HEK293 (cell line): ENCODE results near the gene B4GALT3.

ENCODE experiments used
- CTCF ChIA-PET: fragments of 350-600 bp; formaldehyde crosslinking; extraction: SDS; loops from one replicate; lab custom pipeline; 2021; ENCODE audit warnings: antibody characterized with exemption; lab: Yijun Ruan, JAX
- POLR2A ChIA-PET: fragments of 300-600 bp; formaldehyde crosslinking; extraction: SDS; loops from one replicate; lab custom pipeline; 2020; ENCODE audit warnings: antibody characterized with exemption, inconsistent platforms; lab: Yijun Ruan, JAX
- H3K27ac ChIP-seq: fragments of 200-500 bp; sonication (Bioruptor generic); 2 replicates; pipeline ENCODE4 v1.5.1; 2014; ENCODE audit warnings: low read depth, low read length, control low read depth, inconsistent platforms; ENCODE audit errors: extremely low read depth
- H3K36me3 ChIP-seq, 2 experiments: fragments of 200-500 bp in 1 of 2; sonication (Bioruptor generic) in 1 of 2; 1 replicate in 1 of 2; 2 replicates in 1 of 2; pipeline ENCODE4 v1.5.1; 2014 to 2017; ENCODE audit warnings: inconsistent platforms in 2 of 2, low read length in 2 of 2; ENCODE audit not compliant: control insufficient read depth in 2 of 2, insufficient read depth in 1 of 2
- H3K4me1 ChIP-seq: fragments of 200-500 bp; sonication (Bioruptor generic); 2 replicates; pipeline ENCODE4 v1.5.1; 2014; ENCODE audit warnings: mild to moderate bottlenecking, low read length, inconsistent platforms; ENCODE audit not compliant: control insufficient read depth, insufficient read depth
- H3K4me3 ChIP-seq: 2 replicates; pipeline ENCODE4 v1.5.1; 2011; ENCODE audit warnings: low read depth, mild to moderate bottlenecking, control low read depth, low read length, moderate library complexity
- H3K9me3 ChIP-seq: fragments of 200-500 bp; sonication (Bioruptor generic); 2 replicates; pipeline ENCODE4 v1.5.1; 2014; ENCODE audit warnings: low read depth, low read length, inconsistent platforms; ENCODE audit not compliant: control insufficient read depth, insufficient read depth
- AEBP2 ChIP-seq: fragments of 450-650 bp; formaldehyde crosslinking; IDR thresholded peaks from 2 replicates; pipeline ENCODE4 v1.5.1; 2016; ENCODE audit warnings: missing biosample characterization, missing genetic modification characterization, borderline replicate concordance
- KLF8 ChIP-seq: fragments of 450-650 bp; formaldehyde crosslinking; IDR thresholded peaks from 2 replicates; pipeline ENCODE4 v1.5.1; 2016; ENCODE audit warnings: missing biosample characterization, missing genetic modification characterization
- MYNN ChIP-seq: fragments of 450-650 bp; formaldehyde crosslinking; IDR thresholded peaks from 2 replicates; pipeline ENCODE4 v1.5.1; 2016; ENCODE audit warnings: missing biosample characterization, missing genetic modification characterization, borderline replicate concordance
- PRDM1 ChIP-seq: fragments of 450-650 bp; formaldehyde crosslinking; IDR thresholded peaks from 2 replicates; pipeline ENCODE4; 2016; ENCODE audit warnings: missing biosample characterization, missing genetic modification characterization
- SCRT1 ChIP-seq: fragments of 450-650 bp; formaldehyde crosslinking; IDR thresholded peaks from 2 replicates; pipeline ENCODE4 v1.5.1; 2016; ENCODE audit warnings: missing biosample characterization, missing genetic modification characterization, borderline replicate concordance
- SP2 ChIP-seq: fragments of 450-650 bp; formaldehyde crosslinking; IDR thresholded peaks from 2 replicates; pipeline ENCODE4 v1.5.1; 2016; ENCODE audit warnings: missing biosample characterization, missing genetic modification characterization
- ZBTB1 ChIP-seq: fragments of 450-650 bp; formaldehyde crosslinking; IDR thresholded peaks from 2 replicates; pipeline ENCODE4 v1.5.1; 2016; ENCODE audit warnings: missing biosample characterization, missing genetic modification characterization
- ZBTB17 ChIP-seq: fragments of 450-650 bp; formaldehyde crosslinking; IDR thresholded peaks from 2 replicates; pipeline ENCODE4 v1.5.1; 2016; ENCODE audit warnings: missing biosample characterization, missing genetic modification characterization
- ZBTB20 ChIP-seq: fragments of 450-650 bp; formaldehyde crosslinking; IDR thresholded peaks from 2 replicates; pipeline ENCODE4 v1.5.1; 2016; ENCODE audit warnings: missing biosample characterization, missing genetic modification characterization
- ZBTB8A ChIP-seq: fragments of 450-650 bp; formaldehyde crosslinking; IDR thresholded peaks from 2 replicates; pipeline ENCODE4 v1.5.1; 2016; ENCODE audit warnings: missing biosample characterization, missing genetic modification characterization
- ZFP37 ChIP-seq: fragments of 450-650 bp; formaldehyde crosslinking; IDR thresholded peaks from 2 replicates; pipeline ENCODE4 v1.5.1; 2016; ENCODE audit warnings: missing biosample characterization, missing genetic modification characterization
- ZNF155 ChIP-seq: fragments of 450-650 bp; formaldehyde crosslinking; IDR thresholded peaks from 2 replicates; pipeline ENCODE4 v1.5.1; 2016; ENCODE audit warnings: missing biosample characterization, missing genetic modification characterization
- ZNF202 ChIP-seq: fragments of 450-650 bp; formaldehyde crosslinking; IDR thresholded peaks from 2 replicates; pipeline ENCODE4 v1.5.1; 2016; ENCODE audit warnings: missing biosample characterization, missing genetic modification characterization, borderline replicate concordance
- ZNF292 ChIP-seq: fragments of 450-650 bp; formaldehyde crosslinking; IDR thresholded peaks from 2 replicates; pipeline ENCODE4 v1.5.1; 2016; ENCODE audit warnings: low read depth, missing biosample characterization, missing genetic modification characterization, borderline replicate concordance
- ZNF433 ChIP-seq: fragments of 450-650 bp; formaldehyde crosslinking; IDR thresholded peaks from 2 replicates; pipeline ENCODE4 v1.5.1; 2016; ENCODE audit warnings: missing biosample characterization, missing genetic modification characterization, low read depth
- ZNF488 ChIP-seq: fragments of 450-650 bp; formaldehyde crosslinking; IDR thresholded peaks from 2 replicates; pipeline ENCODE4 v1.5.1; 2016; ENCODE audit warnings: missing biosample characterization, missing genetic modification characterization
- ZNF558 ChIP-seq: fragments of 450-650 bp; formaldehyde crosslinking; IDR thresholded peaks from 2 replicates; pipeline ENCODE4 v1.5.1; 2016; ENCODE audit warnings: missing biosample characterization, missing genetic modification characterization
- ZNF677 ChIP-seq: fragments of 450-650 bp; IDR thresholded peaks from 2 replicates; pipeline ENCODE4 v1.5.0; 2018; ENCODE audit warnings: missing biosample characterization, mild to moderate bottlenecking, missing genetic modification characterization, moderate library complexity
- ZNF76 ChIP-seq: fragments of 450-650 bp; formaldehyde crosslinking; IDR thresholded peaks from 2 replicates; pipeline ENCODE4; 2016; ENCODE audit warnings: low read depth, missing biosample characterization, missing genetic modification characterization, borderline replicate concordance
- ZNF777 ChIP-seq: fragments of 450-650 bp; formaldehyde crosslinking; IDR thresholded peaks from 2 replicates; pipeline ENCODE4 v1.5.1; 2017; ENCODE audit warnings: missing biosample characterization, missing genetic modification characterization, borderline replicate concordance
- TF ChIP-seq, protein P1 (sequence below): fragments of 450-650 bp; formaldehyde crosslinking; IDR thresholded peaks from 2 replicates; pipeline ENCODE4 v1.5.1; 2016; ENCODE audit warnings: missing biosample characterization, missing genetic modification characterization
- TF ChIP-seq, protein P2 (sequence below): fragments of 450-650 bp; formaldehyde crosslinking; IDR thresholded peaks from 2 replicates; pipeline ENCODE4 v1.5.1; 2017; ENCODE audit warnings: missing biosample characterization, missing genetic modification characterization
- TF ChIP-seq, protein P3 (sequence below): fragments of 450-650 bp; formaldehyde crosslinking; IDR thresholded peaks from 2 replicates; pipeline ENCODE4 v1.5.1; 2016; ENCODE audit warnings: missing biosample characterization, missing genetic modification characterization

Gene B4GALT3

GRCh38 chr1:161199506-161200139 is 22.3 kb upstream of the B4GALT3 start (continued):
- TF ChIP-seq, protein P1, sequence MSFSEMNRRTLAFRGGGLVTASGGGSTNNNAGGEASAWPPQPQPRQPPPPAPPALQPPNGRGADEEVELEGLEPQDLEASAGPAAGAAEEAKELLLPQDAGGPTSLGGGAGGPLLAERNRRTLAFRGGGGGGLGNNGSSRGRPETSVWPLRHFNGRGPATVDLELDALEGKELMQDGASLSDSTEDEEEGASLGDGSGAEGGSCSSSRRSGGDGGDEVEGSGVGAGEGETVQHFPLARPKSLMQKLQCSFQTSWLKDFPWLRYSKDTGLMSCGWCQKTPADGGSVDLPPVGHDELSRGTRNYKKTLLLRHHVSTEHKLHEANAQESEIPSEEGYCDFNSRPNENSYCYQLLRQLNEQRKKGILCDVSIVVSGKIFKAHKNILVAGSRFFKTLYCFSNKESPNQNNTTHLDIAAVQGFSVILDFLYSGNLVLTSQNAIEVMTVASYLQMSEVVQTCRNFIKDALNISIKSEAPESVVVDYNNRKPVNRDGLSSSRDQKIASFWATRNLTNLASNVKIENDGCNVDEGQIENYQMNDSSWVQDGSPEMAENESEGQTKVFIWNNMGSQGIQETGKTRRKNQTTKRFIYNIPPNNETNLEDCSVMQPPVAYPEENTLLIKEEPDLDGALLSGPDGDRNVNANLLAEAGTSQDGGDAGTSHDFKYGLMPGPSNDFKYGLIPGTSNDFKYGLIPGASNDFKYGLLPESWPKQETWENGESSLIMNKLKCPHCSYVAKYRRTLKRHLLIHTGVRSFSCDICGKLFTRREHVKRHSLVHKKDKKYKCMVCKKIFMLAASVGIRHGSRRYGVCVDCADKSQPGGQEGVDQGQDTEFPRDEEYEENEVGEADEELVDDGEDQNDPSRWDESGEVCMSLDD (tag by site-specific recombination): no peak
- TF ChIP-seq, protein P2, sequence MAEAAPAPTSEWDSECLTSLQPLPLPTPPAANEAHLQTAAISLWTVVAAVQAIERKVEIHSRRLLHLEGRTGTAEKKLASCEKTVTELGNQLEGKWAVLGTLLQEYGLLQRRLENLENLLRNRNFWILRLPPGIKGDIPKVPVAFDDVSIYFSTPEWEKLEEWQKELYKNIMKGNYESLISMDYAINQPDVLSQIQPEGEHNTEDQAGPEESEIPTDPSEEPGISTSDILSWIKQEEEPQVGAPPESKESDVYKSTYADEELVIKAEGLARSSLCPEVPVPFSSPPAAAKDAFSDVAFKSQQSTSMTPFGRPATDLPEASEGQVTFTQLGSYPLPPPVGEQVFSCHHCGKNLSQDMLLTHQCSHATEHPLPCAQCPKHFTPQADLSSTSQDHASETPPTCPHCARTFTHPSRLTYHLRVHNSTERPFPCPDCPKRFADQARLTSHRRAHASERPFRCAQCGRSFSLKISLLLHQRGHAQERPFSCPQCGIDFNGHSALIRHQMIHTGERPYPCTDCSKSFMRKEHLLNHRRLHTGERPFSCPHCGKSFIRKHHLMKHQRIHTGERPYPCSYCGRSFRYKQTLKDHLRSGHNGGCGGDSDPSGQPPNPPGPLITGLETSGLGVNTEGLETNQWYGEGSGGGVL (tag by site-specific recombination): peak; percentile 63
- TF ChIP-seq MYNN (no peak), ZBTB1 (tag by site-specific recombination) (no peak), ZNF677 (no peak)

- POLR2A ChIA-PET: interaction anchor here (0.5 to 1.9 kb wide), 7 partner anchors 10 to 241 kb away, joined by 3 to 7 read pairs (median 3); partner anchors contain the start of gene TOMM40L
- peaks cover 9% of the 10 kb centered on the region; the same call in 1 of the 2 replicates for H3K4me1 ChIP-seq
- no peak within 1 kb of the TSS for H3K4me3 ChIP-seq
These were observed 21.7 kb upstream of the B4GALT3 start, which contains the start of gene ADAMTS4 for GRCh38 chr1:161198897-161199431. Gene ADAMTS4, minus strand, starts transcription at chr1:161199054. Its CDS starts 427 bp downstream, at chr1:161198627.

More at GRCh38 chr1:161198897-161199431, 21.7 kb upstream of the B4GALT3 start, which contains the start of gene ADAMTS4:
- Histone ChIP-seq H3K27ac (no peak within 1 kb of the TSS; the same call in 1 of the 2 replicates), H3K9me3 (no peaks in the 10 kb centered on the region), H3K36me3 (peaks cover 8% of the 10 kb centered on the region in 2 experiments; a peak in 2 of 3 replicates)
- TF ChIP-seq SCRT1 (tag by site-specific recombination): no peak
- TF ChIP-seq ZNF76: no peak
- TF ChIP-seq ZBTB17 (tag by site-specific recombination): peak; percentile 71; the same call in 1 of the 2 replicates
- TF ChIP-seq ZFP37 (tag by site-specific recombination): no peak
- TF ChIP-seq PRDM1 (tag by site-specific recombination): no peak
- no peak for TF ChIP-seq ZNF292 (tag by site-specific recombination)
- no peak for TF ChIP-seq ZNF777
- no peak for TF ChIP-seq ZBTB8A (tag by site-specific recombination)
- no peak for TF ChIP-seq ZNF488 (tag by site-specific recombination)
- 0 out of 2 replicates have a peak, but pooled peaks have one; percentile 7 for TF ChIP-seq ZBTB20 (tag by site-specific recombination)
- 0 out of 2 replicates have a peak, but pooled peaks have one; percentile 25 for TF ChIP-seq ZNF558 (tag by site-specific recombination)
- peak; percentile 36 for TF ChIP-seq SP2 (tag by site-specific recombination)
- no peak for TF ChIP-seq KLF8 (tag by site-specific recombination)
- TF ChIP-seq, protein P3, sequence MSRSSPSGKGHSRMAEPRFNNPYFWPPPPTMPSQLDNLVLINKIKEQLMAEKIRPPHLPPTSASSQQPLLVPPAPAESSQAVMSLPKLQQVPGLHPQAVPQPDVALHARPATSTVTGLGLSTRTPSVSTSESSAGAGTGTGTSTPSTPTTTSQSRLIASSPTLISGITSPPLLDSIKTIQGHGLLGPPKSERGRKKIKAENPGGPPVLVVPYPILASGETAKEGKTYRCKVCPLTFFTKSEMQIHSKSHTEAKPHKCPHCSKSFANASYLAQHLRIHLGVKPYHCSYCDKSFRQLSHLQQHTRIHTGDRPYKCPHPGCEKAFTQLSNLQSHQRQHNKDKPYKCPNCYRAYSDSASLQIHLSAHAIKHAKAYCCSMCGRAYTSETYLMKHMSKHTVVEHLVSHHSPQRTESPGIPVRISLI (tag by site-specific recombination): peak; percentile 48; the same call in 1 of the 2 replicates
- no peak for TF ChIP-seq ZNF155 (tag by site-specific recombination)
- no peak for TF ChIP-seq AEBP2
- TF ChIP-seq ZNF202 (tag by site-specific recombination): no peak
- TF ChIP-seq ZNF433 (tag by site-specific recombination): no peak
- CTCF ChIA-PET: interaction anchor here (0.7 to 1.9 kb wide), 7 partner anchors 10 to 183 kb away, joined by 3 to 14 read pairs (median 4); no protein-coding TSS in a partner anchor
